Keratinocyte (primary cell): ENCODE measurements around the gene FAF1. TPM values are rescaled to one million over a fixed set of nuclear protein-coding genes. Genes with fewer than 3 reads are reported as not detected.

Experiments used
- DNase-seq: peaks from one replicate; pipeline ENCODE4 v3.0.0-alpha.2; 2011; ENCODE audit warnings: low read depth, missing footprints, low spot score
- FAIRE-seq: peaks from 2 replicates; lab custom pipeline; 2011; peaks lifted over from hg19 to GRCh38; lab: Jason Lieb, UNC
- H2AFZ ChIP-seq: 2 replicates; pipeline ENCODE4 v1.6.0; 2012; ENCODE audit warnings: low read length, control low read depth, inconsistent platforms; ENCODE audit not compliant: control insufficient read depth
- H3K27ac ChIP-seq: 2 replicates; pipeline ENCODE4 v1.5.1; 2011; ENCODE audit warnings: low read length; ENCODE audit not compliant: control insufficient read depth, insufficient read depth
- H3K27me3 ChIP-seq: 3 replicates; pipeline ENCODE4 v1.6.0; 2011; ENCODE audit warnings: low read length; ENCODE audit not compliant: control insufficient read depth, insufficient read depth; ENCODE audit errors: extremely low read depth
- H3K36me3 ChIP-seq, 2 experiments: 2 replicates in 1 of 2; 3 replicates in 1 of 2; pipeline ENCODE4 v1.5.1; 2011; ENCODE audit warnings: low read length in 2 of 2, mild to moderate bottlenecking in 1 of 2; ENCODE audit not compliant: control insufficient read depth in 2 of 2, insufficient read depth in 2 of 2; ENCODE audit errors: extremely low read depth in 1 of 2
- H3K4me1 ChIP-seq: 3 replicates; pipeline ENCODE4 v1.5.1; 2011; ENCODE audit warnings: low read length; ENCODE audit not compliant: control insufficient read depth, insufficient read depth; ENCODE audit errors: extremely low read depth
- H3K4me2 ChIP-seq: 3 replicates; pipeline ENCODE4 v1.6.0; 2011; ENCODE audit warnings: low read depth, low read length; ENCODE audit not compliant: control insufficient read depth, insufficient read depth; ENCODE audit errors: extremely low read depth
- H3K4me3 ChIP-seq, 3 experiments: fragments of 200-600 bp in 1 of 3; sonication (generic) in 1 of 3; 2 replicates in 2 of 3; 3 replicates in 1 of 3; pipeline ENCODE4 v1.5.1; 2011 to 2016; ENCODE audit warnings: low read length in 3 of 3, mild to moderate bottlenecking in 3 of 3, control low read depth in 2 of 3, inconsistent platforms in 1 of 3, low read depth in 1 of 3, mixed read lengths in 1 of 3, mixed run types in 1 of 3, moderate library complexity in 1 of 3; ENCODE audit not compliant: control insufficient read depth in 2 of 3, insufficient read depth in 2 of 3; ENCODE audit errors: extremely low read depth in 1 of 3
- H3K79me2 ChIP-seq: 2 replicates; pipeline ENCODE4 v1.6.0; 2012; ENCODE audit warnings: low read length; ENCODE audit not compliant: control insufficient read depth, insufficient read depth
- H3K9ac ChIP-seq: 3 replicates; pipeline ENCODE4 v1.6.0; 2011; ENCODE audit warnings: low read length; ENCODE audit not compliant: control insufficient read depth, insufficient read depth; ENCODE audit errors: extremely low read depth
- H3K9me1 ChIP-seq: 3 replicates; pipeline ENCODE4 v1.6.0; 2011; ENCODE audit warnings: low read length; ENCODE audit not compliant: control insufficient read depth, insufficient read depth; ENCODE audit errors: extremely low read depth
- H3K9me3 ChIP-seq: 2 replicates; pipeline ENCODE4 v1.5.1; 2012; ENCODE audit warnings: low read depth, low read length; ENCODE audit not compliant: control insufficient read depth
- H4K20me1 ChIP-seq: 3 replicates; pipeline ENCODE4 v1.6.0; 2011; ENCODE audit warnings: low read length; ENCODE audit not compliant: control insufficient read depth, insufficient read depth; ENCODE audit errors: extremely low read depth
- EZH2 ChIP-seq: IDR thresholded peaks from one replicate; pipeline ENCODE4 v1.6.1; 2012; ENCODE audit warnings: inconsistent platforms, mild to moderate bottlenecking, low read length, moderate library complexity
- dilution Hi-C: fragments of 300-500 bp; cut with MboI; formaldehyde crosslinking; loops from one replicate; pipeline ENCODE4 v1.7.0; 2020; ENCODE audit warnings: low sequenced_read_pairs; ENCODE audit not compliant: extremely low pct_ligation_motif_present
- polyA plus RNA-seq, 5 experiments: library from polyadenylated mRNA; depleted of rRNA in 3 of 5; stranded (reverse) in 3 of 5; stranded (forward) in 1 of 5; unstranded in 1 of 5; fragments of >200 nt; gene quantifications; 1 replicate in 1 of 5; 2 replicates in 3 of 5; 3 replicates in 1 of 5; pipeline versions ENCODE4 v1.2.1 to v1.2.3, GENCODE V29; 2011 to 2012; ENCODE audit warnings: missing spikeins in 2 of 5, low read depth in 1 of 5, low replicate concordance in 1 of 5
- TF ChIP-seq, protein P1 (sequence below), 3 experiments: IDR thresholded peaks in 1 of 3; conservative IDR thresholded peaks in 1 of 3; optimal IDR thresholded peaks in 1 of 3; 2 replicates in 2 of 3; 3 replicates in 1 of 3; pipeline versions ENCODE3 to v1.5.1; 2011; ENCODE audit warnings: low read length in 3 of 3, mild to moderate bottlenecking in 3 of 3, moderate library complexity in 2 of 3, control low read depth in 1 of 3, inconsistent platforms in 1 of 3; ENCODE audit not compliant: insufficient read depth in 2 of 3; ENCODE audit errors: extremely low read depth in 1 of 3

Gene FAF1
- polyA plus RNA-seq, 1 donor (not counting 4 experiments of a cell fraction or from before 2014, with no cell fraction given): 33.1 TPM

DNA sequence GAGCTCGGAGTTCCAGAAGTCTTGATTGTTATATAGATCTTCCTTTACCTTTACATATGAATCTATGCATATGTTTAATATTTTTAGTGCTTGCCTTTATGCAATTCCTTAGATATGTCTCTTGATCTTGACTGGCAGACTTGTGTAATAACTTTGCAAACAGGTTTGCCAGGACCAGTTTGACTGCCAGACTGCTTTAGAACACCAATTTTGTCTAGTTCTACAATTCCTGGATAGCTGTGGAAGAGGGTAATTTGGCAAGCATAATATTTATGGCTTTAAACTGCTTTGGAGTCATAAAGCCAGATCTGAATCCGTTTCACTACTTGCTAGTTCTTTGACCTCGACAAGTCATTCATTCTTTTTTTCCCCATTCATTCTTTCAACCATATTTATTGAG lies 250.0 kb downstream of the FAF1 start:
- H3K9me1 ChIP-seq: no peaks in the 10 kb centered on the region
- dilution Hi-C loops: no loop called here
- DNase-seq (no peak), FAIRE-seq (no peak)
- H2AFZ ChIP-seq: no peak overlapping the region
- no peak overlapping the region for H3K4me2 ChIP-seq
- no peaks in the 10 kb centered on the region for H4K20me1 ChIP-seq
- H3K27ac ChIP-seq: no peak overlapping the region
- H3K4me3 ChIP-seq: no peak overlapping the region
- TF ChIP-seq, protein P1, sequence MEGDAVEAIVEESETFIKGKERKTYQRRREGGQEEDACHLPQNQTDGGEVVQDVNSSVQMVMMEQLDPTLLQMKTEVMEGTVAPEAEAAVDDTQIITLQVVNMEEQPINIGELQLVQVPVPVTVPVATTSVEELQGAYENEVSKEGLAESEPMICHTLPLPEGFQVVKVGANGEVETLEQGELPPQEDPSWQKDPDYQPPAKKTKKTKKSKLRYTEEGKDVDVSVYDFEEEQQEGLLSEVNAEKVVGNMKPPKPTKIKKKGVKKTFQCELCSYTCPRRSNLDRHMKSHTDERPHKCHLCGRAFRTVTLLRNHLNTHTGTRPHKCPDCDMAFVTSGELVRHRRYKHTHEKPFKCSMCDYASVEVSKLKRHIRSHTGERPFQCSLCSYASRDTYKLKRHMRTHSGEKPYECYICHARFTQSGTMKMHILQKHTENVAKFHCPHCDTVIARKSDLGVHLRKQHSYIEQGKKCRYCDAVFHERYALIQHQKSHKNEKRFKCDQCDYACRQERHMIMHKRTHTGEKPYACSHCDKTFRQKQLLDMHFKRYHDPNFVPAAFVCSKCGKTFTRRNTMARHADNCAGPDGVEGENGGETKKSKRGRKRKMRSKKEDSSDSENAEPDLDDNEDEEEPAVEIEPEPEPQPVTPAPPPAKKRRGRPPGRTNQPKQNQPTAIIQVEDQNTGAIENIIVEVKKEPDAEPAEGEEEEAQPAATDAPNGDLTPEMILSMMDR (optimal IDR thresholded peaks at IDR 0.05 in 1 of 3, IDR thresholded peaks at IDR 0.05 in 1 of 3, conservative IDR thresholded peaks at IDR 0.05 in 1 of 3; ENCODE audit: extremely low read depth in 1 of 3, insufficient read depth in 2 of 3, low read length in 3 of 3): no peak
- TF ChIP-seq EZH2: no peak
- H3K9me3 ChIP-seq: no peaks in the 10 kb centered on the region
- no peaks in the 10 kb centered on the region for H3K79me2 ChIP-seq
- H3K36me3 ChIP-seq: no peaks in the 10 kb centered on the region
- H3K9ac ChIP-seq: no peak overlapping the region
- H3K27me3 ChIP-seq: no peaks in the 10 kb centered on the region
- peaks cover 13% of the 10 kb centered on the region for H3K4me1 ChIP-seq

- H2AFZ ChIP-seq: no peak overlapping the region
- FAIRE-seq (no peak), DNase-seq (no peak)
- dilution Hi-C loops: no loop called here
- H4K20me1 ChIP-seq: no peaks in the 10 kb centered on the region
- no peak overlapping the region for H3K4me2 ChIP-seq
- H3K9me1 ChIP-seq: no peaks in the 10 kb centered on the region
- H3K9ac ChIP-seq: no peak overlapping the region
- no peak for TF ChIP-seq EZH2
- TF ChIP-seq, protein P1 (optimal IDR thresholded peaks at IDR 0.05 in 1 of 3, IDR thresholded peaks at IDR 0.05 in 1 of 3, conservative IDR thresholded peaks at IDR 0.05 in 1 of 3; ENCODE audit: extremely low read depth in 1 of 3, insufficient read depth in 2 of 3, low read length in 3 of 3): no peak
- H3K27me3 ChIP-seq: no peaks in the 10 kb centered on the region
- H3K4me1 ChIP-seq: peaks cover 16% of the 10 kb centered on the region
- no peaks in the 10 kb centered on the region for H3K9me3 ChIP-seq
- no peaks in the 10 kb centered on the region for H3K79me2 ChIP-seq
- no peak overlapping the region for H3K27ac ChIP-seq
- no peaks in the 10 kb centered on the region for H3K36me3 ChIP-seq
- H3K4me3 ChIP-seq: no peak overlapping the region
Measured at GRCh38 chr1:50707824-50708223, 252.2 kb downstream of the FAF1 start.
